HEK293 (cell line): Measurements from ENCODE around the gene FASTK.

ENCODE experiments used
- AEBP2 ChIP-seq: fragments of 450-650 bp; formaldehyde crosslinking; IDR thresholded peaks from 2 replicates; pipeline ENCODE4 v1.5.1; 2016; ENCODE audit warnings: missing biosample characterization, missing genetic modification characterization, borderline replicate concordance
- ATF2 ChIP-seq: fragments of 450-650 bp; formaldehyde crosslinking; IDR thresholded peaks from 2 replicates; pipeline ENCODE4 v1.5.1; 2016; ENCODE audit warnings: missing biosample characterization, missing genetic modification characterization, low read depth
- BCL11B ChIP-seq: fragments of 450-650 bp; formaldehyde crosslinking; IDR thresholded peaks from 2 replicates; pipeline ENCODE4 v1.5.1; 2016; ENCODE audit warnings: low read depth, missing biosample characterization, missing genetic modification characterization
- CTCF ChIP-seq: fragments of 450-650 bp; formaldehyde crosslinking; IDR thresholded peaks from 2 replicates; pipeline ENCODE4 v1.5.1; 2016; ENCODE audit warnings: missing biosample characterization, missing genetic modification characterization
- HIC1 ChIP-seq: fragments of 450-650 bp; formaldehyde crosslinking; IDR thresholded peaks from 2 replicates; pipeline ENCODE4 v1.5.1; 2016; ENCODE audit warnings: missing biosample characterization, missing genetic modification characterization
- OSR2 ChIP-seq: fragments of 450-650 bp; formaldehyde crosslinking; IDR thresholded peaks from 2 replicates; pipeline ENCODE4 v1.5.1; 2016; ENCODE audit warnings: missing biosample characterization, missing genetic modification characterization
- PRDM1 ChIP-seq: fragments of 450-650 bp; formaldehyde crosslinking; IDR thresholded peaks from 2 replicates; pipeline ENCODE4; 2016; ENCODE audit warnings: missing biosample characterization, missing genetic modification characterization
- SP3 ChIP-seq: fragments of 450-650 bp; formaldehyde crosslinking; IDR thresholded peaks from 2 replicates; pipeline ENCODE4 v1.5.1; 2016; ENCODE audit warnings: missing biosample characterization, missing genetic modification characterization
- ZBTB11 ChIP-seq: fragments of 450-650 bp; formaldehyde crosslinking; conservative IDR thresholded peaks from 2 replicates; pipeline ENCODE4 v1.5.1; 2016; ENCODE audit warnings: low read depth, missing biosample characterization, missing genetic modification characterization
- ZBTB6 ChIP-seq: fragments of 450-650 bp; formaldehyde crosslinking; IDR thresholded peaks from 2 replicates; pipeline ENCODE4 v1.5.1; 2017; ENCODE audit warnings: missing biosample characterization, missing genetic modification characterization
- ZBTB7A ChIP-seq: fragments of 450-650 bp; formaldehyde crosslinking; IDR thresholded peaks from 2 replicates; pipeline ENCODE4 v1.5.1; 2016; ENCODE audit warnings: low read depth, missing biosample characterization, missing genetic modification characterization
- ZFHX2 ChIP-seq: fragments of 450-650 bp; formaldehyde crosslinking; conservative IDR thresholded peaks from 2 replicates; pipeline ENCODE4 v1.5.1; 2016; ENCODE audit warnings: missing biosample characterization, missing genetic modification characterization
- ZFP3 ChIP-seq: fragments of 450-650 bp; formaldehyde crosslinking; IDR thresholded peaks from 2 replicates; pipeline ENCODE4 v1.5.1; 2016; ENCODE audit warnings: low read depth, missing biosample characterization, missing genetic modification characterization
- ZNF10 ChIP-seq: fragments of 450-650 bp; formaldehyde crosslinking; IDR thresholded peaks from 2 replicates; pipeline ENCODE4 v1.5.1; 2017; ENCODE audit warnings: missing biosample characterization, missing genetic modification characterization
- ZNF169 ChIP-seq: fragments of 450-650 bp; formaldehyde crosslinking; IDR thresholded peaks from 2 replicates; pipeline ENCODE4 v1.5.1; 2016; ENCODE audit warnings: missing biosample characterization, missing genetic modification characterization
- ZNF174 ChIP-seq: fragments of 450-650 bp; formaldehyde crosslinking; IDR thresholded peaks from 2 replicates; pipeline ENCODE4 v1.5.0; 2017; ENCODE audit warnings: missing biosample characterization, mild to moderate bottlenecking, missing genetic modification characterization
- ZNF324 ChIP-seq: fragments of 450-650 bp; formaldehyde crosslinking; IDR thresholded peaks from 2 replicates; pipeline ENCODE4 v1.5.1; 2016; ENCODE audit warnings: missing biosample characterization, missing genetic modification characterization
- ZNF335 ChIP-seq: fragments of 450-650 bp; formaldehyde crosslinking; conservative IDR thresholded peaks from 2 replicates; pipeline ENCODE4 v1.5.1; 2016; ENCODE audit warnings: missing biosample characterization, missing genetic modification characterization
- ZNF350 ChIP-seq: fragments of 450-650 bp; formaldehyde crosslinking; IDR thresholded peaks from 2 replicates; pipeline ENCODE4 v1.5.0; 2017; ENCODE audit warnings: missing biosample characterization, mild to moderate bottlenecking, missing genetic modification characterization
- ZNF354C ChIP-seq: fragments of 450-650 bp; formaldehyde crosslinking; IDR thresholded peaks from 2 replicates; pipeline ENCODE4 v1.5.1; 2016; ENCODE audit warnings: missing biosample characterization, missing genetic modification characterization, low read depth, borderline replicate concordance
- ZNF416 ChIP-seq: fragments of 450-650 bp; formaldehyde crosslinking; IDR thresholded peaks from 2 replicates; pipeline ENCODE4 v1.5.1; 2016; ENCODE audit warnings: missing biosample characterization, missing genetic modification characterization
- ZNF488 ChIP-seq: fragments of 450-650 bp; formaldehyde crosslinking; IDR thresholded peaks from 2 replicates; pipeline ENCODE4 v1.5.1; 2016; ENCODE audit warnings: missing biosample characterization, missing genetic modification characterization
- ZNF658 ChIP-seq: fragments of 450-650 bp; formaldehyde crosslinking; IDR thresholded peaks from 2 replicates; pipeline ENCODE4; 2016; ENCODE audit warnings: missing biosample characterization, missing genetic modification characterization
- ZNF660 ChIP-seq: fragments of 450-650 bp; IDR thresholded peaks from 2 replicates; pipeline ENCODE4 v1.5.1; 2018; ENCODE audit warnings: missing biosample characterization, mild to moderate bottlenecking, missing genetic modification characterization
- ZNF704 ChIP-seq: fragments of 450-650 bp; formaldehyde crosslinking; IDR thresholded peaks from 2 replicates; pipeline ENCODE4 v1.5.1; 2016; ENCODE audit warnings: missing biosample characterization, missing genetic modification characterization
- ZNF843 ChIP-seq: fragments of 450-650 bp; formaldehyde crosslinking; IDR thresholded peaks from 2 replicates; pipeline ENCODE4 v1.5.1; 2016; ENCODE audit warnings: missing biosample characterization, missing genetic modification characterization

FASTK gene

GRCh38 chr7:151083071-151083823, 2.6 kb upstream of the FASTK start, which contains the start of gene TMUB1 (continued):
- no peak for TF ChIP-seq ZNF416 (tag by site-specific recombination)
- no peak for TF ChIP-seq ZNF350 (tag by site-specific recombination)
- TF ChIP-seq ZNF843 (tag by site-specific recombination), result no peak
- peak; percentile 95 for TF ChIP-seq SP3
- TF ChIP-seq BCL11B, result no peak
- no peak for TF ChIP-seq ZNF354C (tag by site-specific recombination)
- no peak for TF ChIP-seq ZNF704 (tag by site-specific recombination)
- no peak for TF ChIP-seq ZNF660
- TF ChIP-seq ZNF10, result no peak
- no peak for TF ChIP-seq AEBP2
- TF ChIP-seq ZBTB11 (tag by site-specific recombination), result peak; percentile 72
- no peak for TF ChIP-seq OSR2 (tag by site-specific recombination)
- no peak for TF ChIP-seq ZNF488 (tag by site-specific recombination)
- TF ChIP-seq ZFP3 (tag by site-specific recombination), result no peak
- no peak for TF ChIP-seq HIC1 (tag by site-specific recombination)
- 0 out of 2 replicates have a peak, but pooled peaks have one; percentile 30 for TF ChIP-seq CTCF (tag by site-specific recombination)
- TF ChIP-seq ZNF169 (tag by site-specific recombination), result no peak
- TF ChIP-seq ATF2 (tag by site-specific recombination), result no peak
- TF ChIP-seq ZBTB7A (tag by site-specific recombination), result 0 out of 2 replicates have a peak, but pooled peaks have one; percentile 13
- no peak for TF ChIP-seq PRDM1 (tag by site-specific recombination)
- TF ChIP-seq ZNF658 (tag by site-specific recombination), result no peak
- TF ChIP-seq ZNF174 (tag by site-specific recombination), result no peak
- TF ChIP-seq ZBTB6 (tag by site-specific recombination), result peak; percentile 84
- peak; percentile 94 for TF ChIP-seq ZNF335 (tag by site-specific recombination)
- TF ChIP-seq ZFHX2 (tag by site-specific recombination), result peak; percentile 72
- 0 out of 2 replicates have a peak, but pooled peaks have one; percentile 38 for TF ChIP-seq ZNF324
